Left lung (tissue), 10 donors: ENCODE measurements around the gene SAXO1. TPM values are rescaled to one million over a fixed set of nuclear protein-coding genes. Genes with fewer than 3 reads are reported as not detected.

Experiments used
- ATAC-seq: fragments of 200-7000 bp; cut with Tn5 transposase; one replicate; pipeline ENCODE4 v1.9.1; 2020; ENCODE audit warnings: moderate library complexity
- DNase-seq, 4 donors: peaks; one replicate each; pipeline ENCODE4 v3.0.0-alpha.2; 2013 to 2020
- H3K27ac ChIP-seq, 2 donors: fragments of 200-600 bp; sonication (generic) in 1 of 2; one replicate each; pipeline versions ENCODE4 v1.5.0 to v1.8.0; 2020 to 2021
- H3K27me3 ChIP-seq, 2 donors: fragments of 200-600 bp; sonication (generic) in 1 of 2; one replicate each; pipeline versions ENCODE4 v1.5.0 to v1.8.0; 2020 to 2021
- H3K36me3 ChIP-seq, 2 donors: fragments of 200-600 bp; sonication (generic) in 1 of 2; one replicate each; pipeline versions ENCODE4 v1.5.0 to v1.8.0; 2020 to 2021
- H3K4me1 ChIP-seq, 2 donors: fragments of 200-600 bp; one replicate each; pipeline ENCODE4 v1.8.0; 2021
- H3K4me3 ChIP-seq, 2 donors: fragments of 200-600 bp; sonication (generic) in 1 of 2; one replicate each; pipeline versions ENCODE4 v1.5.0 to v1.8.0; 2020 to 2021; ENCODE audit warnings: mild to moderate bottlenecking in 1 of 2
- H3K9me3 ChIP-seq, 2 donors: fragments of 200-600 bp; sonication (generic) in 1 of 2; one replicate each; pipeline versions ENCODE4 v1.5.0 to v1.8.0; 2020 to 2021
- CTCF ChIP-seq, 2 donors: fragments of 200-600 bp; sonication (generic) in 1 of 2; IDR thresholded peaks; one replicate each; pipeline versions ENCODE4 v1.5.0 to v1.8.0; 2021; ENCODE audit warnings: antibody characterized with exemption in 2 of 2
- intact Hi-C, 2 donors: fragments of 100-400 bp; cut with DNase I; formaldehyde crosslinking; loops; one replicate each; pipeline versions ENCODE4 v1.11.2 to v1.14.2; 2022
- polyA plus RNA-seq, 6 donors: library from polyadenylated mRNA; unstranded; fragments of 120-200 nt; gene quantifications; one replicate each; pipeline ENCODE4 v1.2.1, GENCODE V29; 2013; ENCODE audit not compliant: insufficient read length in 6 of 6
- total RNA-seq, 2 donors: library from RNA; stranded (reverse); fragmentation: NEBNext Ultra II Directional; extraction: Animal tissue kit (Norgen Biotek cat#: 25700); gene quantifications; one replicate each; pipeline ENCODE4 v1.2.1, GENCODE V29; 2021
- donor health status: DM: no; HTN: yes; CAD: no.
- donor health status: DM: no; HTN: no; CAD: no.

The SAXO1 gene
- total and polyA plus RNA-seq, 8 donors, result 0.14 to 0.30 (median 0.18) TPM; not detected in 2

- H3K4me1 ChIP-seq, result no peaks in the 10 kb centered on the region
- peaks cover 0 to 3% of the 10 kb centered on the region in 2 donors for H3K9me3 ChIP-seq
- ATAC-seq (no peak), DNase-seq (no peak)
- intact Hi-C loops, result loop anchor here in 1 of 2 donors (10.0 kb wide), 1 partner anchor 56 kb away; no protein-coding TSS in a partner anchor
- no peak overlapping the region for H3K4me3 ChIP-seq
- H3K27ac ChIP-seq, result no peak overlapping the region
- H3K27me3 ChIP-seq, result no peaks in the 10 kb centered on the region
- H3K36me3 ChIP-seq, result no peaks in the 10 kb centered on the region
- TF ChIP-seq CTCF (IDR thresholded peaks at IDR 0.05), result no peak
Observed at GRCh38 chr9:18970393-18970792, 62.6 kb downstream of the SAXO1 start.

GRCh38 chr9:18969128-18969527, 63.9 kb downstream of the SAXO1 start:
- intact Hi-C loops, result no loop called here
- no peak for TF ChIP-seq CTCF (IDR thresholded peaks at IDR 0.05)
- DNase-seq, result peak in 2 of 4 donors; percentile 65 to 76
- Histone ChIP-seq H3K9me3 (peaks cover 0 to 5% of the 10 kb centered on the region in 2 donors), H3K27me3 (no peaks in the 10 kb centered on the region), H3K4me1 (no peaks in the 10 kb centered on the region), H3K36me3 (no peaks in the 10 kb centered on the region), H3K27ac (no peak overlapping the region), H3K4me3 (no peak overlapping the region)
- ATAC-seq, result no peak

GRCh38 chr9:18955626-18956025, 77.4 kb downstream of the SAXO1 start:
- H3K4me3 ChIP-seq, result no peak overlapping the region
- H3K4me1 ChIP-seq, result no peaks in the 10 kb centered on the region
- ATAC-seq (no peak), DNase-seq (no peak)
- H3K27ac ChIP-seq, result no peak overlapping the region
- H3K36me3 ChIP-seq, result no peaks in the 10 kb centered on the region
- no peak for TF ChIP-seq CTCF (IDR thresholded peaks at IDR 0.05)
- H3K9me3 ChIP-seq, result no peaks in the 10 kb centered on the region
- no peaks in the 10 kb centered on the region for H3K27me3 ChIP-seq
- intact Hi-C loops, result no loop called here

- DNase-seq (peak in 1 of 4 donors; percentile 21), ATAC-seq (no peak)
- Histone ChIP-seq H3K4me3 (no peak overlapping the region), H3K36me3 (no peaks in the 10 kb centered on the region), H3K4me1 (no peaks in the 10 kb centered on the region), H3K27me3 (no peaks in the 10 kb centered on the region), H3K9me3 (no peaks in the 10 kb centered on the region), H3K27ac (no peak overlapping the region)
- TF ChIP-seq CTCF (IDR thresholded peaks at IDR 0.05), result no peak
- intact Hi-C loops, result no loop called here
Observed at GRCh38 chr9:18951936-18952335, 81.1 kb downstream of the SAXO1 start.

GRCh38 chr9:18947892-18948339, 85.1 kb downstream of the SAXO1 start:
- no peak overlapping the region for H3K27ac ChIP-seq
- no peak for DNase-seq
- TF ChIP-seq CTCF (IDR thresholded peaks at IDR 0.05), result no peak
- no peaks in the 10 kb centered on the region for H3K9me3 ChIP-seq
- ATAC-seq, result peak; percentile 41
- H3K36me3 ChIP-seq, result no peaks in the 10 kb centered on the region
- intact Hi-C loops, result no loop called here
- H3K4me3 ChIP-seq, result no peak overlapping the region
- no peaks in the 10 kb centered on the region for H3K27me3 ChIP-seq
- H3K4me1 ChIP-seq, result no peaks in the 10 kb centered on the region
